Mammary epithelial cell (primary cell): ENCODE measurements around the gene VPS72.

Experiments used
- EZH2 ChIP-seq: IDR thresholded peaks from 2 replicates; pipeline ENCODE4 v1.6.1; 2012; ENCODE audit warnings: low read length, inconsistent platforms, borderline replicate concordance
- TF ChIP-seq, protein P1 (sequence below), 2 donors: IDR thresholded peaks in 1 of 2; conservative IDR thresholded peaks in 1 of 2; 2 replicates each; pipeline ENCODE4 v1.5.1; 2011 to 2012; ENCODE audit warnings: inconsistent platforms in 2 of 2, low read length in 2 of 2, mild to moderate bottlenecking in 2 of 2, control low read depth in 1 of 2, low read depth in 1 of 2; ENCODE audit not compliant: insufficient read depth in 1 of 2; ENCODE audit errors: extremely low read depth in 1 of 2

DNA sequence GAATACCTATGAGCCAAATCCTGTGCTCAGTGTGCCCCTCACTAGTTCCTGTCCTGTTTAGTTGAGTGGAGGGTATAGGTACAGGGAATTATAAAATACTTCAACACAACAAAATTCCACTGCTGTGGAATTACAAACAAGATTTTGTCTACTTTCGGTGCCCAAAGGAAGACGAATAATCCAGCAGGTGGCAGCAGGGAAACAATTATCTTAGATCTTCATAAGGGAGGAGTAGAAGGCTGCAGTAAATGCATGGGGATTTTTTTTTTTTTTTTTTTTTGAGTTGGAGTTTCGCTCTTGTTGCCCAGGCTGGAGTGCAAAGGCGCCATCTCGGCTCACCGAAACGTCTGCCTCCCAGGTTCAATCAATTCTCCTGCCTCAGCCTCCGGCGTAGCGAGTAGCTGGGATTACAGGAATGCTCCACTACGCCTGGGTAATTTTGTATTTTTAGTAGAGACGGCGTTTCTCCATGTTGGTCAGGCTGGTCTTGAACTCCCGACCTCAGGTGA lies 6.3 kb upstream of the VPS72 start:
- TF ChIP-seq, protein P1, sequence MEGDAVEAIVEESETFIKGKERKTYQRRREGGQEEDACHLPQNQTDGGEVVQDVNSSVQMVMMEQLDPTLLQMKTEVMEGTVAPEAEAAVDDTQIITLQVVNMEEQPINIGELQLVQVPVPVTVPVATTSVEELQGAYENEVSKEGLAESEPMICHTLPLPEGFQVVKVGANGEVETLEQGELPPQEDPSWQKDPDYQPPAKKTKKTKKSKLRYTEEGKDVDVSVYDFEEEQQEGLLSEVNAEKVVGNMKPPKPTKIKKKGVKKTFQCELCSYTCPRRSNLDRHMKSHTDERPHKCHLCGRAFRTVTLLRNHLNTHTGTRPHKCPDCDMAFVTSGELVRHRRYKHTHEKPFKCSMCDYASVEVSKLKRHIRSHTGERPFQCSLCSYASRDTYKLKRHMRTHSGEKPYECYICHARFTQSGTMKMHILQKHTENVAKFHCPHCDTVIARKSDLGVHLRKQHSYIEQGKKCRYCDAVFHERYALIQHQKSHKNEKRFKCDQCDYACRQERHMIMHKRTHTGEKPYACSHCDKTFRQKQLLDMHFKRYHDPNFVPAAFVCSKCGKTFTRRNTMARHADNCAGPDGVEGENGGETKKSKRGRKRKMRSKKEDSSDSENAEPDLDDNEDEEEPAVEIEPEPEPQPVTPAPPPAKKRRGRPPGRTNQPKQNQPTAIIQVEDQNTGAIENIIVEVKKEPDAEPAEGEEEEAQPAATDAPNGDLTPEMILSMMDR (conservative IDR thresholded peaks at IDR 0.05 in 1 of 2, IDR thresholded peaks at IDR 0.05 in 1 of 2; ENCODE audit: extremely low read depth in 1 of 2, insufficient read depth in 1 of 2, low read depth in 1 of 2, low read length in 2 of 2): peak; percentile 64 to 71
- TF ChIP-seq EZH2: no peak
